IPS-18c (cell line): ENCODE measurements around the gene VEZT.
"Not testable (repeated sequence)": the region's sequence is repeated elsewhere in the genome, so short reads cannot be mapped to it uniquely, and the experiment has no call there.

Source experiments
- H3K4me3 ChIP-seq: 2 replicates; pipeline ENCODE4 v1.7.0; 2013; ENCODE audit warnings: low read depth, mild to moderate bottlenecking, low read length, moderate library complexity; ENCODE audit not compliant: insufficient read depth
- H3K9me3 ChIP-seq: one replicate; pipeline ENCODE4 v1.6.1; 2013; ENCODE audit warnings: mild to moderate bottlenecking, low read length, moderate library complexity; ENCODE audit not compliant: control insufficient read depth, insufficient read depth

VEZT gene

GRCh38 chr12:95239216-95239615 is 21.6 kb downstream of the VEZT start:
- no peaks in the 10 kb centered on the region for H3K9me3 ChIP-seq
- no peak overlapping the region for H3K4me3 ChIP-seq

DNA sequence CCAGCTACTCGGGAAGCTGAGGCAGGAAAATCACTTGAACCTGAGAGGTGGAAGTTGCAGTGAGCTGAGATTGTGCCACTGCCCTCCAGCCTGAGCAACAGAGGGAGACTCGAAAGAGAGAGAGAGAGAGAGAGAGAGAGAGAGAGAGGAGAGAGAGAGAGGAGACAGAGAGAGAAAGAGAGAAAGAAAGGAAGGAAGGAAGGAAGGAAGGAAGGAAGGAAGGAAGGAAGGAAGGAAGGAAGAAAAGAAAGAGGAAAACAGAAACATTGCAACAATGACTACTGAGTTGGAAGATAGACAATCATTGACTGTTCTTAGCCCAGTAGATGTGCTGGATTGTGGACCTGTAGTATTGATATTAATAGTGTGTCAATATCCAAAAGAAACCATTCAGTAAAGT is 22.2 kb downstream of the VEZT start:
- not testable (repeated sequence) for H3K4me3 ChIP-seq, H3K9me3 ChIP-seq

- Histone ChIP-seq H3K9me3 (no peaks in the 10 kb centered on the region), H3K4me3 (no peak overlapping the region)
These were observed 22.9 kb downstream of the VEZT start for GRCh38 chr12:95240556-95240955.

- not testable (repeated sequence) for H3K4me3 ChIP-seq
These were observed 23.5 kb downstream of the VEZT start for GRCh38 chr12:95241138-95241537.

GRCh38 chr12:95241761-95242506 is 24.3 kb downstream of the VEZT start:
- H3K4me3 ChIP-seq: no peak overlapping the region
- H3K9me3 ChIP-seq: no peaks in the 10 kb centered on the region

More at GRCh38 chr12:95241138-95241537, 23.5 kb downstream of the VEZT start:
- H3K9me3 ChIP-seq: not testable (repeated sequence)

GRCh38 chr12:95243497-95244183 is 26.0 kb downstream of the VEZT start:
- Histone ChIP-seq H3K9me3 (no peaks in the 10 kb centered on the region), H3K4me3 (no peak overlapping the region)

GRCh38 chr12:95244350-95244749 is 26.7 kb downstream of the VEZT start:
- Histone ChIP-seq H3K9me3 (no peaks in the 10 kb centered on the region), H3K4me3 (no peak overlapping the region)

- Histone ChIP-seq H3K9me3 (no peaks in the 10 kb centered on the region), H3K4me3 (no peak overlapping the region)
These were observed 30.5 kb downstream of the VEZT start for GRCh38 chr12:95248095-95248494.

GRCh38 chr12:95248604-95249360 is 31.2 kb downstream of the VEZT start:
- no peaks in the 10 kb centered on the region for H3K9me3 ChIP-seq
- no peak overlapping the region for H3K4me3 ChIP-seq

- no peak overlapping the region for H3K4me3 ChIP-seq
- no peaks in the 10 kb centered on the region for H3K9me3 ChIP-seq
These were observed 35.8 kb downstream of the VEZT start for GRCh38 chr12:95253386-95253785.

DNA sequence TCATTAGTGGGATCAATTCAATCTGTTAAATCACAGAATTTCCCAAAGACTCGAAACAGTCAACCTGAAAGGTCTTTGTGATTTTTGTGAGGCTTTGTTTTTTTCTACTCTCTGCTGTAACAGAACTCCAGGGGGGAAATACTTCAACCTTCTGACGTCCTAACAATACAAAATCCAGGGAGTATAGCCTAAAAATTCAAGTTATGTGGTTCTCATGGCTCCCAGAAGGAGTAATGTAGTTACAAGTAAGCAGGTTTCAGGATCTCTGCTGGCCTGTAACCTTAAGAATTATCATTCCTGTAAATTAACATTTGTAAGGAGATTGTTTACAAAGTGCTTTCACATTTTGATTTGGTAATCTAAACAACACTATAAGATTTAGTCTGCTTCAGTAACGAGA is 39.9 kb downstream of the VEZT start:
- Histone ChIP-seq H3K9me3 (no peaks in the 10 kb centered on the region), H3K4me3 (no peak overlapping the region)

GRCh38 chr12:95258151-95258550 is 40.5 kb downstream of the VEZT start:
- H3K4me3 ChIP-seq: no peak overlapping the region
- no peaks in the 10 kb centered on the region for H3K9me3 ChIP-seq

DNA sequence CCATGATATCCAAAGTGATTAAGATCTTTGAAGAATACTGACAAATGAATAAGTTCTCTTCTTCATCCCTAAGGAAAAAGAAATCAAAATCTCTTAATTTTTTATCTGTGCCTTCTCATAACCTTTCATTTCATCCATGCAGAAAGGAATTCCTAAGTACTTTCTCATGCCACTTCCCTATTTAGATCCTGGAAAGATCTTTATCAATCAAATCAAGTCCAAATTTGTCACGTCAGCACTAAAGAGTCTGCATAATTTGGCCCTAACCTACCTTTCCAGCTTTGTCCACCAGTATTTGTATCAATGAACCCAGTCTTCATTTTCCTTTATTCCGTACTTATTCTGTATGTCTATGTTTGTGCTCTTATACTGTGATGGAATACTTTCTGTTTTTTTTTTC is 41.2 kb downstream of the VEZT start:
- Histone ChIP-seq H3K9me3 (no peaks in the 10 kb centered on the region), H3K4me3 (no peak overlapping the region)

- Histone ChIP-seq H3K4me3 (no peak overlapping the region), H3K9me3 (no peaks in the 10 kb centered on the region)
These were observed 41.8 kb downstream of the VEZT start for GRCh38 chr12:95259368-95259767.

DNA sequence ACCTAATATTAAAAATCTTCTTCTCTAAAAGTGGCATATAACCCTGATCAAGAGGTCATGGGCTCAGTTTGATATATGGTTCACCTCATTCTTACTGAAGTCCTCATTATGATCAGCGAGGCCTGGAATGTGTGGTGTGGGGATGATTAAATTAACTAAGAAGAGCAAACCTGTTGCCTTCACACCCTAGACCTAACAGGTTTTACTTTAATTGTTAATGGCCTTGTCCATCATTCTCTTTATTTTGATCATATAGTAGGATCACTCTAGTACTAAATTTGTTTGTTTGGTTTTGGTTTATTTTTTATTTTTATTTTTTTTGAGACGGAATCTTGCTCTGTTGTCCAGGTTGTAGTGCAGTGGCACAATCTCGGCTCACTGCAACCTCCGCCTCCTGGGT is 43.5 kb downstream of the VEZT start:
- Histone ChIP-seq H3K9me3 (no peaks in the 10 kb centered on the region), H3K4me3 (no peak overlapping the region)

GRCh38 chr12:95262808-95263207 is 45.2 kb downstream of the VEZT start:
- Histone ChIP-seq H3K4me3 (no peak overlapping the region), H3K9me3 (no peaks in the 10 kb centered on the region)

DNA sequence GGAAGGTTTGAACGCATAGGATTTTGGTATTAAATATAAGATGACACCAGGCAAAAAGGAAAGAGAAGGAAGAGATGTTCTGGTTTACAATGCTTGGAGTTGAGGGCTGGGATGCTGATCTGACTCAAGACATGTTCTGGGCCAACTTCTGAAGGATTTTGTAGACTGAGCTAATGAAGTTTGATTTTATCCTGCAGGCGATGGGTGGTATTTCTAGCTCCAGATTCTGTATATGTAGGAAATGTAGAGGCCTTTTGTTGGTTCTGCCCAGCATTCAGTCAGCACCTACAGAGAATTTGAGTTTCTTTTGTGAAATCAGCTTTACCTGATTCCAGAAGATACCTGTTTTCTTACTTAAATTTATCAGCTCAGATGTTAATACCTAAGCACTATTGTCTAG is 48.2 kb downstream of the VEZT start:
- no peaks in the 10 kb centered on the region for H3K9me3 ChIP-seq
- H3K4me3 ChIP-seq: no peak overlapping the region

DNA sequence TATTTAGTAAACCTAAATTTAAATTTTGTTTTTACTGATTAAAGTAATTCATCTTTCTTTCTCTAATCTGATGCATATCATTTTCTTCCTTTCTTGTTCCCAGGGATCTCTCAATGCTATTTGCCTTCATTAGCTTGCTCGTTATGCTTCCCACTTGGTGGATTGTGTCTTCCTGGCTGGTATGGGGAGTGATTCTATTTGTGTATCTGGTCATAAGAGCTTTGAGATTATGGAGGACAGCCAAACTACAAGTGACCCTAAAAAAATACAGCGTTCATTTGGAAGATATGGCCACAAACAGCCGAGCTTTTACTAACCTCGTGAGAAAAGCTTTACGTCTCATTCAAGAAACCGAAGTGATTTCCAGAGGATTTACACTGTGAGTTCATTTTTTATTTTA is 48.6 kb downstream of the VEZT start:
- H3K9me3 ChIP-seq: no peaks in the 10 kb centered on the region
- H3K4me3 ChIP-seq: no peak overlapping the region
